Activated T-cell treated with anti-CD3 and anti-CD28 coated beads, Interleukin-2, amount 50 U/mL, for 1 hour (primary cell): ENCODE results near the gene PPM1M.

Experiments used
- DNase-seq: peaks from one replicate; pipeline ENCODE4 v3.0.0-alpha.2; 2020

Gene PPM1M

DNA sequence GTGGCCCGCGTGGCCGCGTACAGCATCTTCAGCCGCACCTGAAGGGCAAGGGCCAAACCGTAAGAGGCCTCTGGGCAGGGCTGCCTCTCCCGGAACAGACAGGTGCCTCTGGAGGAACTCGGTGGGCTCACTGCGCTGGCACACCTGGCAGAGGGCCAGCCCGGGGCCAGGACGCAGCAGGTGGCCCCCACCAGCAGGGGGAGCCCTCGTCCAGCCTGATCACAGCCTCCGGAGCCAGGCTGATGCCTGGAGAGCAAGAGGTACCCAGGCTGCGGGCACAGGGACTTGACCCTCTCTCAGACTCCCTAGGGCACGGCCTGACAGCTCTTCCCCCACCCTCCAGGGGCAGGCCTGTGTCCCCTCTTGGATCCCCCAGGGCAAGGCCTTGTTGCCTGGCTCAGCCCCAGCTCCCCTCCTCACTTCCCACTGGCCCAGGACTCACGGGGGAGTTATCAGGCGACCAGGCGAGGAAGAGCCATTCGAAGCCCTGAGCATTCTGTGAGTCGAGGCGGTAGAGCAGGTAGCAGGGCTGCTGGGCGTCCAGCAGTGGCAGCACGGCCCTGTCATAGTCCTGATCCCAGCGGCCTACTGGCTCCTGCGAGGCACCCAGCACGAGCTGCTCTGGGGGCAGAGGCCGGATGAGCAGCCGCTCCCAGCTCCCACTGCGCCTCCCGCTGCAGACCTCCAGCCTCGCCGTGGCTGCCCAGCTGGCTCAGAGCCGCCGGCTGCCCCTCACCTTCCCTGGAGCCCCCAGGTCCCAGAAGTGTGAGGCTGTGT, 13.9 kb upstream of the PPM1M start:
- DNase-seq: peak; percentile 93

DNA sequence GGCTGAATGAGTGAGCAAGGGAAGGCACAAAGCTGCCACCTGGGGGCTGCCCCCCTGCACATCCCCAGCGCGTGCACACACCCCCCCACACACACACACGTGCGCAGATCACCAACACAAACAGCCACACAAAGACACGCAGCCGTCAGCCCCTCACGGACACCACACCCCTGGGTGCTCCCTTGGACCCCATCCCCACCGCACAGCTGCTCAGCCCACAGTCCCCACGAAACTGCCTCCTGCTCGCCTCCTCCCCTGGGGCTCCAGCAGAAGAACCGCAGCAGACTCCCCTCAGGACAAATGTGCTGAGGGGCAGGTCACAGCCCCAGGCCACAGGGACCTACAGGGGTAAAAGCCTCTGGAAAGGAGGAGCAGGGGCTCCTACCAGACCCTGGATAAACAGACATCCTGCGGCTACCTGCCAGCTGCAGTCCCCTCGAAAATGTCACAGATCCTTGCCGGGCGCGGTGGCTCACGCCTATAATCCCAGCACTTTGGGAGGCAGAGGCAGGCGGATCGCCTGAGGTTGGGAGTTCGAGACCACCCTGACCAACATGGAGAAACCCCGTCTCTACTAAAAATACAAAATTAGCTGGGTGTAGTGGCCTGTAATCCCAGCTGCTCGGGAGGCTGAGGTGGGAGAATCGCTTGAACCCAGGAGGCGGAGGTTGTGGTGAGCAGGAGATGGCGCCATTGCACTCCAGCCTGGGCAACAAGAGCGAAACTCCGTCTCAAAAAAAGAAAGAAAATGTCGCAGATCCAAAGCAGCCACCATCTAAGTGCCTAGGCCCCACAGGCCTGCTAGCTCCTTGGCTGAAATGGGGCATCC, 13.1 kb upstream of the PPM1M start:
- no peak for DNase-seq

GRCh38 chr3:52233108-52233591, 12.4 kb upstream of the PPM1M start:
- DNase-seq: no peak

DNA sequence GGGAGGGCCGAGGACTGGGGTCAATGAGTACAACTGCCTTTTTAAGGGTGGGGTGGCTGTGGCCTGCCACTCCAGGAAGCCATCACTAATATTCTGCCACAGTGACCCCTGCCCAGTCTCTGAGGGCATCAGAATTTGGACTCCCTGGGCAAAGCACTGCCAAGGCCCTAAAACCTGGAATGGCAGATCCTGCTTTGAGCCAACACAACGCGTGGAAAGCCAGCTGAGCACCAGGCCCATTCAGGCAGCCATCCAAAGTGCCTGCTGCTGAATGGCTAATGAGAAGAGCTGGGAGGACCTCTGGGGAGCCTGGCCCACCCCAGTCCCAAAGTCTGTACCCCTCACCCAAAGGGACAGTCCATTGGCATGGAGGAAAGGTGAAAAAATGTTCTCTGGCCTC, 11.6 kb upstream of the PPM1M start:
- DNase-seq: no peak

DNA sequence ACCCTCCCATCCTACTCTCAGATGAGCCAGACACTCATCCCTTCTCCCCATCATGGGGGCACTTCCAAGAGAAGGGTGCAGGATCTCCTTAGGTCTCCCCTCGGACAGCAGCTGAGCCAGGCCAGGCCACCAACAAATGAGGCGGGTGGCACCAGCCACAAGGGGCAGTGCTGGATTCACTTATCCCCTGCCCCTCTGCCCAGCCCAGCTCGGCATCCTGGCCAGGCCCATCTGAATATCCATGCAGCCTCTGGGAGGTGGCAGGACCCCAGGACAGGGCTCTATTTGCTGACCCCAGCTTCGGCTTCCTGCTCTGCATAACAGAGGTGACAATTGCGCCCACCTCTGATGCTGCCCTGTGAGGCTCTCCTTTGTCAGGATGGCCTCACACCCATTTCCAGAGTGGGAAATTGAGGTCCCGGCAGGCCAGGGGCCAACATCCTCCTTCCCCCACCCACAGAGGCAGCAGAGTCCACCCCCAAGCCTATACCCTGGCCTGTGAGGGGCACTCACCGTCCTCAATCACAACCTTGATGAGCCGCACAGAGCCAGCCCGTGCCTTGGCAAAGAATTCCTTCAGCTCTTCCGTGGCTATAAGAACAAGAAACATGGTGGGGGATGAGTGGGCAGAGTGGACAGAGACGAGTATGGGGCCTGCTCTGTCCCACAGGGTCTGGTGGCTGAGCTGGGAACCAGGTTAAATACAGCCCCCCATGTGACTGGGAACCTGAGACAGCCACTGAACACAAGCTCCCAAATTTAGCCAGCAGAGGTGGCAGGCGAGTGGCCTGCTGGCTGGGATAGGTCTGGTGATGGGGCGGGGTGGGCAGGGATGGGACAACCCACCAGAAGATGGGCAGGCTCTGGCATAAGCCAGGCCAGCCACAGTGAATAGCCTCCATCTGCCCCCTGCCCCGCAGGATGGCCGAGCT, 10.8 kb upstream of the PPM1M start:
- no peak for DNase-seq

- DNase-seq: no peak
Observed at GRCh38 chr3:52236424-52236886, 9.1 kb upstream of the PPM1M start.

GRCh38 chr3:52237006-52237656, 8.4 kb upstream of the PPM1M start:
- DNase-seq: no peak

- no peak for DNase-seq
Observed at GRCh38 chr3:52237657-52238172, 7.8 kb upstream of the PPM1M start.

- DNase-seq: no peak
Observed at GRCh38 chr3:52238193-52238760, 7.3 kb upstream of the PPM1M start.

- DNase-seq: peak; percentile 91
Observed at GRCh38 chr3:52238761-52239701, 6.5 kb upstream of the PPM1M start, which contains the start of gene TWF2. Gene TWF2 (minus strand): TSS chr3:52239158. CDS start chr3:52239016, 142 bp downstream.

- DNase-seq: peak; percentile 51
Observed at GRCh38 chr3:52240059-52240885, 5.3 kb upstream of the PPM1M start.

- DNase-seq: peak; percentile 19
Observed at GRCh38 chr3:52240886-52241370, 4.6 kb upstream of the PPM1M start.

- DNase-seq: no peak
Observed at GRCh38 chr3:52242039-52242438, 3.5 kb upstream of the PPM1M start.

- peak; percentile 50 for DNase-seq
Observed at GRCh38 chr3:52243791-52244628, 1.5 kb upstream of the PPM1M start.

DNA sequence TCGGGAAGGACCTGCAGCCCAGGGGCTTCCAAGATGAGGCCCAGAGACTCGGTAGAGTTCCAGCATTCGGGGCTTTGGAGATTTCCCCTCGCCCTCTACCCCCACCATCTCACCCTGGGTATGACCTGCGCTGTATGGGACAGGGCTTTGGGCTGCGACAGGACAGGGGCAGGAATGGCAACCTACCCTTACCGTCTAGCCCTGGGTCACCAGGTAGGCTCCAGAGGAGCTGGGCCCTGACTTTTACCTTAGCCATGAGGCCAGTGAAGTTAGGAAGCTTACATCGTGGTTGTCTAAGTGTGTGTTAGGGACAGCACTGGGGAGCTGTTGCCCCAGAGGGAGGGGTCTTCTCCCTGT, 683 bp downstream of the PPM1M start:
- DNase-seq: no peak

GRCh38 chr3:52246728-52247408, 1.3 kb downstream of the PPM1M start:
- DNase-seq: peak; percentile 39

- peak; percentile 23 for DNase-seq
Observed at GRCh38 chr3:52247409-52248164, 2.0 kb downstream of the PPM1M start.
